A549 treated with Hydrocortisone at 1 μM for 4 hours (cell line): ENCODE results near the gene HOXD4. TPM values are rescaled to one million over a fixed set of nuclear protein-coding genes. Genes with fewer than 3 reads are reported as not detected.

Experiments used
- total RNA-seq: library from RNA; stranded (reverse); fragments of 200-300 nt; extraction: Qiagen RNA extraction; gene quantifications from 5 replicates; pipeline ENCODE4 v1.2.3, GENCODE V29; 2022

Gene HOXD4
- 0.14 to 0.61 TPM (median 0.39 TPM) in 5 replicates for total RNA-seq

GRCh38 chr2:176151442-176152287 lies at the start of gene HOXD4:
Gene HOXD4, plus strand, starts transcription at chr2:176151550. Its CDS starts 84 bp downstream, at chr2:176151634.

DNA sequence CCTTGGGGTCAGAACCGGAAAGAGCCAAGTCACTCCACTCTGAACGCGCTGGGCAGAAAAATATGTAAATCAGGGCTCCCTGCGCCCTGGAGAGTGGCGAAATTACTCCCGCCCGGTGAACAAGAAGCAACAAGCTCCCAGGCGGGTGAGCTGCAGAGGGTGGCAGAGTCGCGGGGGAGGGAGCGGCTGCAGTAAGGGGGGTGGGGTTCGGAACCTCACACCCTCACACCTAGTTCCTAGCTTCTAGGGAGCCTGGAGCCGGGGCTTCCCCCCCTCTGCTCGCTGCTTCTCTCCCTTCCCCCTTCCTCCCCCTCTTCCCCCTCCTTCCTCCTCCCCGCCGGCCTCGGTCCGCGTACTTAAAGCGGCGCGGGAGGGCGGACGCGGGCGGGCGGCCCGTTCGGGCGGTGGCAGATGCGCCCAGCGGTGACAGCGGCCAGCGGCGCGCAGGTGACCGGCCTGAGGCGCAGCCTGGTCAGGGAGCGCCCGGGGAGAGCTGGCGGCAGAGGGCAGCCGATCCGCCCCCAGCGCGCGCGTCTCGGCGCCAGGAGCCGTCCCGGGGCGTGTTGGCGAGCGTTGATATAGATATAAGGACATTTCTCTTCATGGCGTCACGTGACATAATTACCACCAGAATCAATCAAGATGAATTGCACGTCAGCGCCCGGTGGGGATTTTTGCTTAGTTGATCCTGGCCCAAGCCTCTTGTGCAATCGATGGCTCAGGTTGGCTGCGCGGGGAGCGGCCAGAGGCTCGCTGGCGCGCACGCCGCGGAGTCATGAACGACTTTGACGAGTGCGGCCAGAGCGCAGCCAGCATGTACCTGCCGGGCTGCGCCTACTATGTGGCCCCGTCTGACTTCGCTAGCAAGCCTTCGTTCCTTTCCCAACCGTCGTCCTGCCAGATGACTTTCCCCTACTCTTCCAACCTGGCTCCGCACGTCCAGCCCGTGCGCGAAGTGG lies 44.5 kb upstream of the HOXD4 start, which contains the start of gene HOXD11:
Gene HOXD11, plus strand, starts transcription at position 700 of the 959 bp plus-strand sequence. Its CDS starts 76 bp downstream, at position 776.

GRCh38 chr2:176115883-176116813 lies 35.2 kb upstream of the HOXD4 start, which contains the start of gene HOXD10:
Gene HOXD10, plus strand, starts transcription at chr2:176116778. Its CDS starts 56 bp downstream, at chr2:176116834.

GRCh38 chr2:176122683-176123410 lies 28.5 kb upstream of the HOXD4 start, which contains the start of gene HOXD9:
Gene HOXD9, plus strand, starts transcription at chr2:176122719. Its CDS starts 50 bp downstream, at chr2:176122769.

DNA sequence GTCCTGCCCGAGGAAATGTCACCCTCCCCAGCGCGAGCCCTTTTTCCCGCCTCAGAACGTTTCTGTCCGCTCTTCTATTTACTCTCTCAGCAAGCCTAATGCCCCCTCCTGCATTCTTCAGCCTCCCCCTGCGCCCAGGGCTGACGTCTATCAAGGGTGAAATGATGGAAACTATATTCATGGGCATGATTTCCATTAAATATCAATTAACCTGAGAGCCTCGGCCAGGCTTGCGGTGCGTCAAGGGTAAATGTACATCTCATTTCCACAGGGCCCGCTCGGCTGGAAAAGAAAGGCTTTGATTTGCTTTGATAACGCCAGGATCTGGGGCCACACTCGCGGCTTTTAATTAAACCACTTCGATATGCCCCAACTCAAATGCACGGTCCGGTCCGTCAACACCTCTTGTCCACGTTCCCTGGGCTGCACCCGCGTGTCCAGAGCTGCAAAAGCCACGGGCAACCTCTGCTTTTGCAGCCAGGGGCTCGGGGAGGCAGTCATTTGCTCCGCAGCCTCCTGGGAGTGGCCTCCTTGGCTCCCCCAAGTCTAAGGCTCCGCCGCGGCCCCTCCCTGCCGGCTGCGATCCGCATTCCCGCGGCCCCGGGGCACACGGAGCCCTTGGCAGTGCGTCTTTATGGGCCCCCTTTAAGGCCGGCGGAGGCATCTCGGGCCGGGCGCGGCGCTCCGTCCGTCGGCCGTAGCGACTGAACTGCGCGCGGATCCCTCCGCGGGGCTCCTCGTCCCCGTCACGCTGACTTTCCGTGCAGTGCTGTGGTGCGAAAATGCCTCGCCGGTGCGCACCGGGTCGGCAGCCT lies 22.2 kb upstream of the HOXD4 start, which contains the start of gene HOXD8:
Gene HOXD8, plus strand, starts transcription at position 724 of the 815 bp plus-strand sequence. CDS start 662 bp downstream, outside the sequence.

DNA sequence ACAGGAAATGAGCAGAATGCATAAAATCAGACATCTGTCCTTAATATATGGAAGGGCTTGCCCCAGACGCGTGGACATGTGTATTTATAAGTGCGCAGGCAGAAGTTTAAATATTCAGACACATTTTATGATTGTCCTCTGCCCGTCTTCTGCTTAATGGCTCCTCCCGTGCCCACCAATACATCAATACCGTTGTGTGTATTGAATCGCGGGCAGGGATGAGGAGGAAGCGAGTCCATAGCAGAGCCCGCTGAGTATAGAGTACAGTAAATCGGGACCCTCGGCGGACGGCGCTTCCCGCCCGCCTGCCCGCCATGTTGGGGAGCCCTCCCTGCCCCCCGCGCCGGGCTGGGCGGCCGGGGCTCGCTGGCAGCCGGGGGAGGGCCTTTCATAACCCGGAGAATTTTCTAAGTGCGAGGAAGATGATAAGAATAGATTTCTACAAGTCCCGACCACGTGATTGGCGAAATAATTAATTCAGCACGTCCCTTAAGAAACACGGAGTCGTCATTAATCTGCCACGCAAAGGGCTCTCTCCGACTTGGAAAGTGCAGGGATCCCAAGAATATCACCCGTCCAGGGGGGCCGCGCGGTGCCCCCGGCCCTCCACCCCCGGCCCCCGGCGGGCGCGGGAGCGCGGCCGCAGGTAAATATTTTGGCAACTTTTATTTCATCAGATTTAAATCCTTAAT lies 5.6 kb downstream of the HOXD4 start, which contains the start of gene HOXD3:
Gene HOXD3, plus strand, starts transcription at position 501 of the 692 bp plus-strand sequence. CDS start 11,808 bp downstream, outside the sequence.

DNA sequence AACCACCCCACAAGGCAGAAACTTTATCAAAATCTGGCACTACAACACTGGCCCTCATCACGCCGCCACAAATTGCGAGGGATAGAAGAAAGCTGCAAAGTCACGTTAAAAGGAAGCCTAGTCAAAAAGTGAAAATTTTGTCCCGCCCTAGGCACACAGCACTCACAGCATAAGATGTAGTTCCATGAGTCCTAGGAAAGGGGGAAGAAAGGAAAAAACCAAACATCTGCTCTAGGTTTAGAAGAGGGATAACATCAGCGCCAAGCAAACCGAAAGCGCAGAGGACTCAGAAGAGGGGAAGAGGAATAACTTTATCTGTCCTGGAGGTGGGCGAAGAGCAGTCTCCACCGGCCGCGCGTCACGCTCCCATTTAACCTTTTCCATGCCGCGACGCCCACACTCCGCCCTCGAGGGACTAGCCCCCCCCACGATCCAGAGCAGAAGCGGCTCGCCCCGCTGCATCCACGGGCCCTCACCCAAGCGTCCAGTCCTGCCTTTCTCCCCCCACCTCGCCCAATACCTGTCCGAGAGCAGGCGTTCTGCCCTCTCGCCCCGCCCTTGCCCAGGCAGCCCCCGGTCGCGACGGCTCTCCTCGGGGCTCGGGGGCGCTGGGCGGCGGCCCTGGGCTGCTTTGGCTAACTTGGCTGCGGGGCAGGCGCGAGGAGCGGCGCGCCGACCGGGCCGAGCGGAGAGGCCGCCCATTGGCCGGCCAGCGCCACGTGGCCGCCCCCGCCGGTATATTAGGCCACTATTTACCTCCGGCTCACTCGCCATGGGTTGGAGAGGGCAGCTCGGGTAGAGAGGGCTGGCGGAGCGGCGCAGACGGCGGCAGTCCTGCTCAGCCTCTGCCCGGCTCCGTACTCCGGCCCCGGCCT lies 36.8 kb downstream of the HOXD4 start, which contains the start of gene HOXD1:
Gene HOXD1, plus strand, starts transcription at position 770 of the 875 bp plus-strand sequence. CDS start 134 bp downstream, outside the sequence.

Other genes with a start within 250 kb of the HOXD4 start
- gene LNPK, start 149.3 kb upstream of the HOXD4 start, total RNA-seq: 9.5 to 14.3 TPM (median 12.3 TPM) in 5 replicates
- gene EVX2, start 67.6 kb upstream of the HOXD4 start, total RNA-seq: not detected in 5 replicates
- 0.13 to 0.26 TPM (median 0.15 TPM) in 5 replicates for gene HOXD13, start 58.8 kb upstream of the HOXD4 start, total RNA-seq
- gene HOXD12, start 51.8 kb upstream of the HOXD4 start, total RNA-seq: not detected in 5 replicates
- gene HOXD11, start 44.3 kb upstream of the HOXD4 start, total RNA-seq: 5.5 to 6.7 TPM (median 6.2 TPM) in 5 replicates
- gene HOXD10, start 34.8 kb upstream of the HOXD4 start, total RNA-seq: 4.2 to 5.9 TPM (median 5.8 TPM) in 5 replicates
- 0.58 to 1.7 TPM (median 1.1 TPM) in 5 replicates for gene HOXD9, start 28.8 kb upstream of the HOXD4 start, total RNA-seq
- gene HOXD8, start 21.8 kb upstream of the HOXD4 start, total RNA-seq: 4.7 to 6.0 TPM (median 5.3 TPM) in 5 replicates
- 0.08 to 0.18 TPM (median 0.17 TPM) in 4 of 5 replicates, not detected in the other for gene HOXD3, start 5.8 kb downstream of the HOXD4 start, total RNA-seq
- 0.15 to 0.27 TPM (median 0.22 TPM) in 5 replicates for gene HOXD1, start 37.1 kb downstream of the HOXD4 start, total RNA-seq
- gene MTX2, start 117.9 kb downstream of the HOXD4 start, total RNA-seq: 39.4 to 43.7 TPM (median 41.9 TPM) in 5 replicates